H1 (cell line): ENCODE results near the gene KRT3. TPM values are rescaled to one million over a fixed set of nuclear protein-coding genes. Genes with fewer than 3 reads are reported as not detected.

Experiments
- CTCF ChIA-PET: fragments of 300-600 bp; sonication (Branson Sonifier 250); formaldehyde crosslinking; loops from one replicate; lab custom pipeline; 2021; ENCODE audit not compliant: partially characterized antibody; lab: Charles Lee
- POLR2A ChIA-PET: fragments of 300-600 bp; sonication (Branson Sonifier 250); formaldehyde crosslinking; loops from one replicate; lab custom pipeline; 2021; ENCODE audit warnings: inconsistent platforms; ENCODE audit not compliant: partially characterized antibody; lab: Charles Lee
- DNase-seq, 2 experiments: peaks; one replicate each; pipeline versions ENCODE4 v3.0.0 to v3.0.0-alpha.2; 2010 to 2022; ENCODE audit warnings: low spot score in 2 of 2, low read depth in 1 of 2, mixed read lengths in 1 of 2
- FAIRE-seq: peaks from 2 replicates; lab custom pipeline; 2011; peaks lifted over from hg19 to GRCh38; lab: Jason Lieb, UNC
- H2AFZ ChIP-seq: 2 replicates; pipeline ENCODE4 v1.8.1; 2012; ENCODE audit warnings: low read length, inconsistent platforms
- H2AK5ac ChIP-seq: 2 replicates; pipeline ENCODE4 v1.6.1; 2013; ENCODE audit warnings: low read depth, low read length
- H2BK120ac ChIP-seq: replicated peaks from 2 replicates; pipeline ENCODE3; 2013; ENCODE audit warnings: low read depth, low read length, inconsistent platforms
- H2BK12ac ChIP-seq: 2 replicates; pipeline ENCODE4 v1.6.1; 2013; ENCODE audit warnings: low read depth, low read length
- H2BK15ac ChIP-seq: 2 replicates; pipeline ENCODE4 v1.6.1; 2013; ENCODE audit warnings: low read length
- H2BK20ac ChIP-seq: 2 replicates; pipeline ENCODE4 v1.6.1; 2013; ENCODE audit warnings: low read length
- H2BK5ac ChIP-seq: 2 replicates; pipeline ENCODE4 v1.6.1; 2013; ENCODE audit warnings: low read depth, low read length
- H3K14ac ChIP-seq: 2 replicates; pipeline ENCODE4 v1.6.1; 2013; ENCODE audit warnings: inconsistent platforms; ENCODE audit not compliant: insufficient read length
- H3K18ac ChIP-seq: 2 replicates; pipeline ENCODE4 v1.6.1; 2013; ENCODE audit warnings: low read length; ENCODE audit errors: extremely low read depth
- H3K23ac ChIP-seq: 2 replicates; pipeline ENCODE4 v1.6.1; 2013; ENCODE audit warnings: inconsistent platforms; ENCODE audit not compliant: insufficient read length
- H3K23me2 ChIP-seq: 2 replicates; pipeline ENCODE4 v1.6.1; 2013; ENCODE audit warnings: low read depth, low read length
- H3K27ac ChIP-seq: 2 replicates; pipeline ENCODE4 v1.6.1; 2011; ENCODE audit warnings: low read depth, low read length, inconsistent platforms
- H3K27me3 ChIP-seq, 4 experiments: replicated peaks in 1 of 4; 1 replicate in 1 of 4; 2 replicates in 3 of 4; pipeline versions ENCODE4 v1.6.1 to v1.8.1; 2011 to 2013; ENCODE audit warnings: low read length in 3 of 4, mild to moderate bottlenecking in 3 of 4, inconsistent platforms in 2 of 4, mixed read lengths in 2 of 4, moderate library complexity in 1 of 4; ENCODE audit not compliant: control insufficient read depth in 3 of 4, insufficient read depth in 3 of 4; ENCODE audit errors: extremely low read depth in 1 of 4
- H3K36me3 ChIP-seq, 4 experiments: 2 replicates each; pipeline versions ENCODE4 v1.6.1 to v1.8.1; 2011 to 2013; ENCODE audit warnings: mild to moderate bottlenecking in 4 of 4, low read length in 3 of 4, moderate library complexity in 2 of 4, control low read depth in 1 of 4, inconsistent platforms in 1 of 4; ENCODE audit not compliant: insufficient read depth in 4 of 4, control insufficient read depth in 2 of 4
- H3K4ac ChIP-seq: replicated peaks from 2 replicates; pipeline ENCODE3; 2013; ENCODE audit warnings: low read length, low read depth, mixed read lengths, inconsistent platforms; ENCODE audit not compliant: insufficient read length
- H3K4me1 ChIP-seq, 4 experiments: replicated peaks in 1 of 4; 1 replicate in 1 of 4; 2 replicates in 3 of 4; pipeline versions ENCODE4 v1.6.1 to v1.8.1; 2011 to 2013; ENCODE audit warnings: low read length in 3 of 4, inconsistent platforms in 2 of 4, mixed read lengths in 1 of 4; ENCODE audit not compliant: insufficient read depth in 4 of 4, control insufficient read depth in 3 of 4
- H3K4me2 ChIP-seq, 2 experiments: 2 replicates each; pipeline versions ENCODE4 v1.6.1 to v1.8.1; 2011 to 2013; ENCODE audit warnings: low read depth in 2 of 2, low read length in 2 of 2, control low read depth in 1 of 2, inconsistent platforms in 1 of 2, mild to moderate bottlenecking in 1 of 2; ENCODE audit not compliant: insufficient read depth in 1 of 2
- H3K4me3 ChIP-seq, 4 experiments: fragments of 200-600, 300-600 bp in 1 of 4; sonication (generic), shearing (Covaris generic), sonication (Bioruptor Twin) in 1 of 4; 2 replicates each; pipeline versions ENCODE4 v1.5.1 to v1.8.1; 2011 to 2016; ENCODE audit warnings: low read length in 4 of 4, low read depth in 3 of 4, control low read depth in 2 of 4, inconsistent platforms in 2 of 4, mild to moderate bottlenecking in 2 of 4, mixed read lengths in 1 of 4, moderate library complexity in 1 of 4; ENCODE audit not compliant: insufficient read depth in 2 of 4; ENCODE audit errors: extremely low read depth in 1 of 4
- H3K56ac ChIP-seq: replicated peaks from 2 replicates; pipeline ENCODE3; 2013; ENCODE audit warnings: low read depth, mild to moderate bottlenecking, mixed read lengths, low read length, inconsistent platforms; ENCODE audit not compliant: insufficient read length
- H3K79me1 ChIP-seq: 2 replicates; pipeline ENCODE4 v1.6.1; 2013; ENCODE audit warnings: low read depth, low read length, control low read depth
- H3K79me2 ChIP-seq, 2 experiments: 2 replicates each; pipeline versions ENCODE4 v1.6.1 to v1.8.1; 2012 to 2013; ENCODE audit warnings: low read length in 2 of 2, mild to moderate bottlenecking in 2 of 2, inconsistent platforms in 1 of 2; ENCODE audit not compliant: insufficient read depth in 2 of 2, control insufficient read depth in 1 of 2
- H3K9ac ChIP-seq, 4 experiments: replicated peaks in 1 of 4; 1 replicate in 1 of 4; 2 replicates in 3 of 4; pipeline versions ENCODE4 v1.6.1 to v1.8.1; 2011 to 2013; ENCODE audit warnings: low read depth in 3 of 4, low read length in 3 of 4, control low read depth in 2 of 4, mild to moderate bottlenecking in 2 of 4, moderate library complexity in 2 of 4, inconsistent platforms in 1 of 4; ENCODE audit errors: extremely low read depth in 1 of 4
- H3K9me3 ChIP-seq, 2 experiments: 2 replicates each; pipeline versions ENCODE4 v1.6.1 to v1.8.1; 2012 to 2013; ENCODE audit warnings: mild to moderate bottlenecking in 2 of 2, moderate library complexity in 2 of 2, control low read depth in 1 of 2, inconsistent platforms in 1 of 2, low read depth in 1 of 2, low read length in 1 of 2, mixed read lengths in 1 of 2; ENCODE audit not compliant: insufficient read depth in 2 of 2
- H4K20me1 ChIP-seq, 2 experiments: replicated peaks in 1 of 2; 2 replicates each; pipeline versions ENCODE3 to v1.8.1; 2011 to 2013; ENCODE audit warnings: inconsistent platforms in 2 of 2, low read length in 2 of 2, mild to moderate bottlenecking in 1 of 2; ENCODE audit not compliant: insufficient read depth in 2 of 2, control insufficient read depth in 1 of 2
- H4K5ac ChIP-seq: 2 replicates; pipeline ENCODE4 v1.6.1; 2013; ENCODE audit warnings: low read length, low read depth, mixed read lengths, inconsistent platforms; ENCODE audit not compliant: insufficient read length
- H4K8ac ChIP-seq: 2 replicates; pipeline ENCODE4 v1.8.0; 2013; ENCODE audit warnings: mild to moderate bottlenecking, moderate library complexity, low read length, inconsistent platforms; ENCODE audit not compliant: insufficient read depth; ENCODE audit errors: extremely low read depth
- H4K91ac ChIP-seq: replicated peaks from 2 replicates; pipeline ENCODE3; 2013; ENCODE audit warnings: low read length, mixed read lengths, inconsistent platforms; ENCODE audit not compliant: insufficient read length
- ASH2L ChIP-seq: fragments of 200-600, 300-600 bp; sonication (generic); IDR thresholded peaks from one replicate; pipeline ENCODE4 v1.7.1; 2017; ENCODE audit warnings: low read length
- ATF3 ChIP-seq: IDR thresholded peaks from 2 replicates; pipeline ENCODE4 v1.6.1; 2011; ENCODE audit warnings: low read depth, mild to moderate bottlenecking, low read length; ENCODE audit not compliant: insufficient read depth
- CBX8 ChIP-seq: fragments of 300-800, 300-1000 bp; sonication (generic); IDR thresholded peaks from 2 replicates; pipeline ENCODE4 v1.7.1; 2016; ENCODE audit warnings: low read depth, low read length, borderline replicate concordance
- CHD1 ChIP-seq: IDR thresholded peaks from 2 replicates; pipeline ENCODE4 v1.6.1; 2012; ENCODE audit warnings: low read depth, low read length, improper control_type of control experiment
- FOSL1 ChIP-seq: IDR thresholded peaks from 2 replicates; pipeline ENCODE4 v1.6.1; 2011; ENCODE audit warnings: mild to moderate bottlenecking, low read depth, low read length, moderate library complexity; ENCODE audit not compliant: insufficient read depth
- HDAC2 ChIP-seq, 2 experiments: fragments of 300-600 bp in 1 of 2; sonication (generic) in 1 of 2; IDR thresholded peaks; 2 replicates each; pipeline ENCODE4 v1.6.1; 2011 to 2012; ENCODE audit warnings: low read depth in 2 of 2, low read length in 2 of 2, mild to moderate bottlenecking in 2 of 2, moderate library complexity in 2 of 2, borderline replicate concordance in 1 of 2, inconsistent platforms in 1 of 2
- HDAC6 ChIP-seq: IDR thresholded peaks from one replicate; pipeline ENCODE4 v1.7.1; 2012; ENCODE audit warnings: low read depth, mild to moderate bottlenecking, inconsistent platforms, low read length, moderate library complexity
- JUN ChIP-seq: IDR thresholded peaks from 2 replicates; pipeline ENCODE4 v1.6.1; 2011; ENCODE audit warnings: low read depth, mild to moderate bottlenecking, improper control_type of control experiment, low read length
- MAX ChIP-seq: IDR thresholded peaks from 2 replicates; pipeline ENCODE4 v1.6.1; 2012; ENCODE audit warnings: inconsistent platforms
- NRF1 ChIP-seq: IDR thresholded peaks from 2 replicates; pipeline ENCODE4 v1.6.1; 2011; ENCODE audit warnings: mild to moderate bottlenecking, low read depth, low read length, improper control_type of control experiment
- SIX5 ChIP-seq: IDR thresholded peaks from 2 replicates; pipeline ENCODE4 v1.6.1; 2011; ENCODE audit warnings: mild to moderate bottlenecking, low read depth, low read length
- SRF ChIP-seq: IDR thresholded peaks from 2 replicates; pipeline ENCODE4 v1.6.1; 2011; ENCODE audit warnings: mild to moderate bottlenecking, low read depth, low read length, moderate library complexity
- TCF12 ChIP-seq: IDR thresholded peaks from 2 replicates; pipeline ENCODE4 v1.6.1; 2011; ENCODE audit warnings: low read depth, mild to moderate bottlenecking, low read length
- ZNF274 ChIP-seq: IDR thresholded peaks from 2 replicates; pipeline ENCODE4 v1.7.0; 2012; ENCODE audit warnings: low read length, borderline replicate concordance; ENCODE audit errors: extremely low read depth
- WGBS, 2 experiments: shearing (Covaris generic) in 1 of 2; methylation state at CpG; one replicate each; pipeline versions ENCODE4 v1.1.6 to v1.1.7; 2013 to 2015; ENCODE audit warnings: low lambda C conversion rate in 2 of 2, mixed read lengths in 2 of 2, inconsistent platforms in 1 of 2, low coverage in 1 of 2, missing lambda C conversion rate in 1 of 2; ENCODE audit not compliant: insufficient replicate concordance in 2 of 2, insufficient coverage in 1 of 2, insufficient read length in 1 of 2; ENCODE audit errors: extremely low coverage in 1 of 2, missing lambda C conversion rate in 1 of 2; 5-methylcytosine and 5-hydroxymethylcytosine counted together
- polyA plus RNA-seq, 7 experiments: library from polyadenylated mRNA; depleted of rRNA in 3 of 7; stranded (reverse) in 5 of 7; unstranded in 2 of 7; fragments of >200 nt in 5 of 7; fragments of 200-250 nt in 2 of 7; gene quantifications; 1 replicate in 5 of 7; 2 replicates in 1 of 7; 4 replicates in 1 of 7; pipeline versions ENCODE4 v1.2.1 to v1.2.3, GENCODE V29; 2011 to 2013; ENCODE audit warnings: missing spikeins in 2 of 7, mixed read lengths in 2 of 7
- total RNA-seq: library from RNA; stranded (reverse); fragmentation: NEBNext Ultra II Directional; extraction: Animal tissue kit (Norgen Biotek cat#: 25700); gene quantifications from 2 replicates; pipeline ENCODE4 v1.2.1, GENCODE V29; 2021

The KRT3 gene
- total and polyA plus RNA-seq, 2 of the 8 experiments (the other 6 are each of a cell fraction or from before 2014, with no cell fraction given), result not detected

- Histone ChIP-seq H2BK12ac (no peak overlapping the region), H2BK120ac (no peak overlapping the region), H3K23ac (no peak overlapping the region), H3K9me3 (no peaks in the 10 kb centered on the region), H3K79me1 (no peaks in the 10 kb centered on the region), H2AK5ac (no peak overlapping the region), H3K36me3 (no peaks in the 10 kb centered on the region), H3K23me2 (no peaks in the 10 kb centered on the region), H3K4me2 (no peak overlapping the region), H4K8ac (no peak overlapping the region), H3K14ac (no peak overlapping the region), H2BK5ac (no peak overlapping the region), H3K56ac (no peak overlapping the region), H3K9ac (no peak overlapping the region), H3K27ac (no peak overlapping the region), H3K27me3 (no peaks in the 10 kb centered on the region), H3K4ac (no peak overlapping the region), H3K4me1 (no peaks in the 10 kb centered on the region), H2AFZ (no peak overlapping the region), H4K5ac (no peak overlapping the region), H4K20me1 (no peaks in the 10 kb centered on the region), H4K91ac (no peak overlapping the region), H2BK15ac (no peak overlapping the region), H3K79me2 (no peaks in the 10 kb centered on the region), H3K4me3 (no peak overlapping the region), H3K18ac (no peak overlapping the region), H2BK20ac (no peak overlapping the region)
- ChIA-PET CTCF (interaction anchor here (0.5 to 1.6 kb wide), 11 partner anchors 15 to 533 kb away, joined by 3 to 5 read pairs (median 3); no protein-coding TSS in a partner anchor), POLR2A (interaction anchor here (0.5 kb wide), 1 partner anchor 61 kb away, joined by 3 read pairs; no protein-coding TSS in a partner anchor)
- 86% methylated on average over 3 of the region's 3 CpGs; no CpG with 5 or more reads in 1 of the 2 experiments for WGBS, 2 experiments
- DNase-seq (no peak), FAIRE-seq (no peak)
- TF ChIP-seq ZNF274 (no peak), SIX5 (no peak), MAX (no peak), SRF (no peak), TCF12 (no peak), ATF3 (no peak), JUN (no peak), NRF1 (no peak), ASH2L (no peak), CBX8 (no peak), HDAC6 (no peak), FOSL1 (no peak), HDAC2 (IDR thresholded peaks at IDR 0.05; ENCODE audit: borderline replicate concordance in 1 of 2, low read depth in 2 of 2, low read length in 2 of 2) (no peak), CHD1 (no peak)
These were observed 16.8 kb upstream of the KRT3 start for GRCh38 chr12:52812749-52813148.
